Endodermal cell (in vitro differentiated cells): ENCODE data around the gene EIF2S3B. TPM values are rescaled to one million over a fixed set of nuclear protein-coding genes. Genes with fewer than 3 reads are reported as not detected.
A peak's percentile ranks its signal among the peaks of the same experiment; 100 is the strongest.

Source experiments
- DNase-seq: peaks from one replicate; pipeline ENCODE4 v3.0.0-alpha.2; 2017
- H3K27ac ChIP-seq: 2 replicates; pipeline ENCODE4 v1.5.1; 2013; ENCODE audit warnings: mild to moderate bottlenecking, low read depth, low read length, moderate library complexity
- H3K27me3 ChIP-seq: 2 replicates; pipeline ENCODE4 v1.6.1; 2013; ENCODE audit warnings: mild to moderate bottlenecking, low read length, moderate library complexity; ENCODE audit not compliant: insufficient read depth, control insufficient read depth, poor library complexity, severe bottlenecking
- H3K36me3 ChIP-seq: 2 replicates; pipeline ENCODE4 v1.7.0; 2013; ENCODE audit warnings: mild to moderate bottlenecking, low read length, moderate library complexity; ENCODE audit not compliant: control insufficient read depth, insufficient read depth
- H3K4me1 ChIP-seq: one replicate; pipeline ENCODE4 v1.7.0; 2013; ENCODE audit warnings: low read length; ENCODE audit not compliant: control insufficient read depth, insufficient read depth
- H3K4me3 ChIP-seq: 2 replicates; pipeline ENCODE4 v1.5.1; 2013; ENCODE audit warnings: mild to moderate bottlenecking, low read length, moderate library complexity
- H3K9ac ChIP-seq: 2 replicates; pipeline ENCODE4 v1.6.1; 2013; ENCODE audit warnings: mild to moderate bottlenecking, low read length, moderate library complexity; ENCODE audit not compliant: poor library complexity, severe bottlenecking; ENCODE audit errors: extremely low read depth
- H3K9me3 ChIP-seq: 2 replicates; pipeline ENCODE4 v1.6.1; 2013; ENCODE audit warnings: mild to moderate bottlenecking, low read length, moderate library complexity; ENCODE audit not compliant: control insufficient read depth
- H3K27ac Mint-ChIP-seq: 2 replicates; pipeline ENCODE4 v1.8.0; 2020; ENCODE audit warnings: mixed read lengths
- H3K27me3 Mint-ChIP-seq: 2 replicates; pipeline ENCODE4 v1.8.0; 2021; ENCODE audit warnings: mild to moderate bottlenecking, mixed read lengths; ENCODE audit not compliant: insufficient read depth
- H3K36me3 Mint-ChIP-seq: 2 replicates; pipeline ENCODE4 v1.8.0; 2020; ENCODE audit warnings: low read depth, mixed read lengths
- H3K4me1 Mint-ChIP-seq: 2 replicates; pipeline ENCODE4 v1.8.0; 2020; ENCODE audit warnings: mixed read lengths
- H3K4me3 Mint-ChIP-seq: 2 replicates; pipeline ENCODE4 v1.8.0; 2020; ENCODE audit warnings: mild to moderate bottlenecking, moderate library complexity, mixed read lengths
- H3K9me3 Mint-ChIP-seq: 2 replicates; pipeline ENCODE4 v1.8.0; 2020; ENCODE audit warnings: mild to moderate bottlenecking, mixed read lengths
- CTCF ChIP-seq: fragments of 200-600 bp; sonication (generic); conservative IDR thresholded peaks from 2 replicates; pipeline ENCODE4 v1.5.0; 2021; ENCODE audit warnings: antibody characterized with exemption, mild to moderate bottlenecking
- WGBS, 2 experiments: methylation state at CpG; one replicate each; pipeline versions ENCODE4 v1.1.5 to v1.1.7; 2013; ENCODE audit warnings: missing lambda C conversion rate in 2 of 2, mixed read lengths in 1 of 2; ENCODE audit not compliant: insufficient coverage in 1 of 2, insufficient read length in 1 of 2; 5-methylcytosine and 5-hydroxymethylcytosine counted together
- long read RNA-seq, 4 experiments: library from polyadenylated mRNA in 2 of 4; library from RNA in 1 of 4; library from capped mRNA in 1 of 4; stranded (forward) in 3 of 4; unstranded in 1 of 4; transcript quantifications; one replicate each; pipeline ENCODE4 v2.0.0, GENCODE V29; 2020 to 2021; ENCODE audit warnings: inconsistent platforms in 1 of 4
- polyA plus RNA-seq, 2 experiments: library from polyadenylated mRNA; stranded (reverse); fragments of 50-300 nt; gene quantifications; one replicate each; pipeline ENCODE4 v1.2.3, GENCODE V29; 2013
- total RNA-seq, 2 donors: library from RNA; stranded (reverse); fragmentation: NEBNext Ultra II Directional in 1 of 2; extraction: Animal tissue kit (Norgen Biotek cat#: 25700) in 1 of 2; gene quantifications; 2 replicates in 1 of 2; 3 replicates in 1 of 2; pipeline ENCODE4 v1.2.1, GENCODE V29; 2021

EIF2S3B gene
- 1 to 10 TPM; 2.1 to 5.9 TPM for total RNA-seq
- 0.64 TPM for polyA plus RNA-seq (2013, experiment 1 of 2)
- polyA plus RNA-seq (2013, experiment 2 of 2), result 0.79 TPM
- long read RNA-seq, experiment 1, result 0 reads
- long read RNA-seq, experiment 2, result 0 reads
- long read RNA-seq, experiment 3, result 0 reads
- long read RNA-seq, experiment 4, result 0 reads

- Histone ChIP-seq H3K36me3 (no peaks in the 10 kb centered on the region), H3K4me1 (no peaks in the 10 kb centered on the region), H3K27ac (no peak within 1 kb of the TSS), H3K4me3 (no peak within 1 kb of the TSS), H3K9me3 (no peaks in the 10 kb centered on the region), H3K9ac (no peak within 1 kb of the TSS), H3K27me3 (no peaks in the 10 kb centered on the region)
- peaks cover 3% of the 10 kb centered on the region for H3K9me3 Mint-ChIP-seq
- TF ChIP-seq CTCF, result no peak
- no peak within 1 kb of the TSS for H3K27ac Mint-ChIP-seq
- DNase-seq, result no peak
- WGBS, 2 experiments, result 96 to 98% methylated on average over 13 to 22 of the region's 22 CpGs
- no peak within 1 kb of the TSS for H3K4me3 Mint-ChIP-seq
- no peaks in the 10 kb centered on the region for H3K4me1 Mint-ChIP-seq
- no peaks in the 10 kb centered on the region for H3K36me3 Mint-ChIP-seq
- no peaks in the 10 kb centered on the region for H3K27me3 Mint-ChIP-seq
Measured at GRCh38 chr12:10505620-10506019, at the start of gene EIF2S3B. TSS of gene EIF2S3B (plus strand) at chr12:10505890. CDS start at chr12:10505903, 13 bp downstream.

GRCh38 chr12:10456856-10457255, 48.8 kb upstream of the EIF2S3B start:
- peaks cover 13% of the 10 kb centered on the region for H3K9me3 ChIP-seq
- no peak overlapping the region for H3K9ac ChIP-seq
- no peak for DNase-seq
- Mint-ChIP-seq H3K36me3 (no peaks in the 10 kb centered on the region), H3K27ac (no peak overlapping the region), H3K4me1 (no peaks in the 10 kb centered on the region), H3K27me3 (no peaks in the 10 kb centered on the region), H3K9me3 (peaks cover 38% of the 10 kb centered on the region), H3K4me3 (no peak overlapping the region)
- H3K4me3 ChIP-seq, result no peak overlapping the region
- H3K27me3 ChIP-seq, result no peaks in the 10 kb centered on the region
- WGBS, 2 experiments, result 50 to 90% methylated on average over 1 of the region's 2 CpGs
- H3K36me3 ChIP-seq, result no peaks in the 10 kb centered on the region
- no peaks in the 10 kb centered on the region for H3K4me1 ChIP-seq
- TF ChIP-seq CTCF, result no peak
- no peak overlapping the region for H3K27ac ChIP-seq

GRCh38 chr12:10457760-10458159, 47.9 kb upstream of the EIF2S3B start:
- Histone ChIP-seq H3K27ac (no peak overlapping the region), H3K36me3 (no peaks in the 10 kb centered on the region), H3K4me1 (no peaks in the 10 kb centered on the region), H3K27me3 (no peaks in the 10 kb centered on the region), H3K9ac (no peak overlapping the region), H3K4me3 (no peak overlapping the region), H3K9me3 (peaks cover 13% of the 10 kb centered on the region)
- TF ChIP-seq CTCF, result no peak
- Mint-ChIP-seq H3K4me3 (no peak overlapping the region), H3K27me3 (no peaks in the 10 kb centered on the region), H3K27ac (no peak overlapping the region), H3K36me3 (no peaks in the 10 kb centered on the region), H3K4me1 (no peaks in the 10 kb centered on the region), H3K9me3 (peaks cover 42% of the 10 kb centered on the region)
- 74 to 84% methylated on average over 3 of the region's 3 CpGs for whole genome bisulfite sequencing, 2 experiments
- peak; percentile 70 for DNase-seq
